ENCODE results near the gene SIRT4. TPM values are rescaled to one million over a fixed set of nuclear protein-coding genes. Genes with fewer than 3 reads are reported as not detected.
A peak's percentile ranks its signal among the peaks of the same experiment; 100 is the strongest.

The SIRT4 gene
- total and polyA plus RNA-seq, 2 of the 13 experiments (the other 11 are each of a cell fraction or from before 2014, with no cell fraction given) = 3.4 to 5.8 TPM

DNA sequence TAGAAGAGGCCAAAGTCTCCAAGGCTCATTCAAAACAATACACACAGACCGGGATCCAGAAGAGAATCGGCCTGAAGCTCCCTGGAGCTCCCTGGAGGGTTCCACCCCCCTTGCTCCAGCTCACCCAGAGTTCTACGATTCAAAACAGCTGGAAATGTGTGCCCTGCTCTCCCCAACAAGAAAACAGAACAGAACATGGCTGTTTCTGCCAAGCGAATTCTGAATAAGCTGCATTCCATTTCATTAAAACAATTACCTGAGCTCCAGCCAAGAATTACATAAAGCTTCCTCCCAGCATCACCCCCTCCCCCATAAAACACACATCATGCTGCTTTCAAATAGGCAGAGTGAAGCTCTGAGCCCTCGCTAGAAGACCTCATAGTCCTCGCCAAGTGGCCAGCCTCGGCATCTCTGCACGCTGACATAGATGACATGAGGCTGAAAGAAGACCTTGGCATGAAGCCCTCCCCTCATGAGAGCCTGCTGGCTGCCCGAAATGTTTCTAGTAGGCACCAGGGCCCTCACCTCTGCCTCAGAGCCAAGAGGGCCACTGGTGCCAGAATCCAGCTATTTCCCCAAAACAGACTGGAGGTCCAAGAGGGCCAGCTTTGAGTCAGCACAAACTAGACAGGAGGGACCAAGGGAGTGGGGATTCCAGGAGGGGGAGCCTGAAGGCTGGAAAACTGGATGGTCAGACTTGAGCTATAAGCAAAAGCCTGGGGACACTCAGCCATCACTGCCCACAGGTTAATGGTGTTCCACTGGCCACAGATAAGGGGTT, 44.9 kb upstream of the SIRT4 start:
- H3K27me3 ChIP-seq (ENCODE audit: control insufficient read depth in 1 of 2, insufficient read depth in 2 of 2, low read length in 2 of 2) = no peaks in the 10 kb centered on the region
- CTCF ChIA-PET (ENCODE audit: low intra/inter-chr PET ratio, low total read pairs) = no interaction called here
- H3K79me2 ChIP-seq (ENCODE audit: insufficient read depth, low read length) = peaks cover 40% of the 10 kb centered on the region
- H3K4me3 ChIP-seq (replicated peaks in 1 of 3; ENCODE audit: insufficient read depth in 1 of 3, low read depth in 2 of 3, low read length in 3 of 3) = no peak overlapping the region
- TF ChIP-seq ZNF468 (CRISPR knock-in tag; IDR thresholded peaks at IDR 0.05) = no peak
- no peak for TF ChIP-seq ZNF776 (CRISPR knock-in tag; IDR thresholded peaks at IDR 0.05)
- no peak for TF ChIP-seq FOXA3 (CRISPR knock-in tag; IDR thresholded peaks at IDR 0.05)
- TF ChIP-seq CHD2 (IDR thresholded peaks at IDR 0.05; ENCODE audit: low read depth, low read length) = no peak
- TF ChIP-seq, protein P1, sequence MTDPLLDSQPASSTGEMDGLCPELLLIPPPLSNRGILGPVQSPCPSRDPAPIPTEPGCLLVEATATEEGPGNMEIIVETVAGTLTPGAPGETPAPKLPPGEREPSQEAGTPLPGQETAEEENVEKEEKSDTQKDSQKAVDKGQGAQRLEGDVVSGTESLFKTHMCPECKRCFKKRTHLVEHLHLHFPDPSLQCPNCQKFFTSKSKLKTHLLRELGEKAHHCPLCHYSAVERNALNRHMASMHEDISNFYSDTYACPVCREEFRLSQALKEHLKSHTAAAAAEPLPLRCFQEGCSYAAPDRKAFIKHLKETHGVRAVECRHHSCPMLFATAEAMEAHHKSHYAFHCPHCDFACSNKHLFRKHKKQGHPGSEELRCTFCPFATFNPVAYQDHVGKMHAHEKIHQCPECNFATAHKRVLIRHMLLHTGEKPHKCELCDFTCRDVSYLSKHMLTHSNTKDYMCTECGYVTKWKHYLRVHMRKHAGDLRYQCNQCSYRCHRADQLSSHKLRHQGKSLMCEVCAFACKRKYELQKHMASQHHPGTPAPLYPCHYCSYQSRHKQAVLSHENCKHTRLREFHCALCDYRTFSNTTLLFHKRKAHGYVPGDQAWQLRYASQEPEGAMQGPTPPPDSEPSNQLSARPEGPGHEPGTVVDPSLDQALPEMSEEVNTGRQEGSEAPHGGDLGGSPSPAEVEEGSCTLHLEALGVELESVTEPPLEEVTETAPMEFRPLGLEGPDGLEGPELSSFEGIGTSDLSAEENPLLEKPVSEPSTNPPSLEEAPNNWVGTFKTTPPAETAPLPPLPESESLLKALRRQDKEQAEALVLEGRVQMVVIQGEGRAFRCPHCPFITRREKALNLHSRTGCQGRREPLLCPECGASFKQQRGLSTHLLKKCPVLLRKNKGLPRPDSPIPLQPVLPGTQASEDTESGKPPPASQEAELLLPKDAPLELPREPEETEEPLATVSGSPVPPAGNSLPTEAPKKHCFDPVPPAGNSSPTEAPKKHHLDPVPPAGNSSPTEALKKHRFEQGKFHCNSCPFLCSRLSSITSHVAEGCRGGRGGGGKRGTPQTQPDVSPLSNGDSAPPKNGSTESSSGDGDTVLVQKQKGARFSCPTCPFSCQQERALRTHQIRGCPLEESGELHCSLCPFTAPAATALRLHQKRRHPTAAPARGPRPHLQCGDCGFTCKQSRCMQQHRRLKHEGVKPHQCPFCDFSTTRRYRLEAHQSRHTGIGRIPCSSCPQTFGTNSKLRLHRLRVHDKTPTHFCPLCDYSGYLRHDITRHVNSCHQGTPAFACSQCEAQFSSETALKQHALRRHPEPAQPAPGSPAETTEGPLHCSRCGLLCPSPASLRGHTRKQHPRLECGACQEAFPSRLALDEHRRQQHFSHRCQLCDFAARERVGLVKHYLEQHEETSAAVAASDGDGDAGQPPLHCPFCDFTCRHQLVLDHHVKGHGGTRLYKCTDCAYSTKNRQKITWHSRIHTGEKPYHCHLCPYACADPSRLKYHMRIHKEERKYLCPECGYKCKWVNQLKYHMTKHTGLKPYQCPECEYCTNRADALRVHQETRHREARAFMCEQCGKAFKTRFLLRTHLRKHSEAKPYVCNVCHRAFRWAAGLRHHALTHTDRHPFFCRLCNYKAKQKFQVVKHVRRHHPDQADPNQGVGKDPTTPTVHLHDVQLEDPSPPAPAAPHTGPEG (CRISPR knock-in tag; IDR thresholded peaks at IDR 0.05) = no peak
- no peak for TF ChIP-seq ZFAT (CRISPR knock-in tag; conservative IDR thresholded peaks at IDR 0.05)
- TF ChIP-seq SCMH1 (CRISPR knock-in tag; IDR thresholded peaks at IDR 0.05; ENCODE audit: borderline replicate concordance) = no peak
- TF ChIP-seq BORCS8-MEF2B (CRISPR knock-in tag; IDR thresholded peaks at IDR 0.05) = no peak
- no peak for TF ChIP-seq MATR3 (CRISPR knock-in tag; IDR thresholded peaks at IDR 0.05)
- no peak for TF ChIP-seq ZNF543 (CRISPR knock-in tag; IDR thresholded peaks at IDR 0.05)
- TF ChIP-seq ATF2 (CRISPR knock-in tag; IDR thresholded peaks at IDR 0.05) = no peak
- no peak for TF ChIP-seq ZNF512 (CRISPR knock-in tag; IDR thresholded peaks at IDR 0.05)
- no peak for TF ChIP-seq CENPX (CRISPR knock-in tag; IDR thresholded peaks at IDR 0.05)
- no peak for DNase-seq (ENCODE audit: low spot score)
- peaks cover 57% of the 10 kb centered on the region for H3K4me1 ChIP-seq (ENCODE audit: insufficient read depth, low read length)
- in situ Hi-C loops (cut with HindIII; ENCODE audit: extremely low pct_ligation_motif_present, low pct_unique_long_range_greater_than_20kb) (no loop called here), intact Hi-C loops (cut with micrococcal nuclease; ENCODE audit: unreplicated experiment) (no loop called here)
- no TSS peak for BruUV-seq (replicated peaks)
- H3K9me3 ChIP-seq (ENCODE audit: low read length) = no peaks in the 10 kb centered on the region
- ATAC-seq = peak; percentile 40
- POLR2A ChIA-PET = interaction anchor here (0.7 to 13.4 kb wide), 5 partner anchors 8 to 188 kb away, joined by 3 to 265 read pairs (median 4); partner anchors contain the start of genes PXN, RNU4-1 and RPLP0
- H2AFZ ChIP-seq (ENCODE audit: low read length) = no peak overlapping the region
- H3K27ac ChIP-seq (ENCODE audit: extremely low read length, insufficient read depth, low read length) = no peak overlapping the region
- no peak overlapping the region for H3K9ac ChIP-seq (ENCODE audit: insufficient read depth, low read depth, low read length)
- FAIRE-seq = no peak
- H3K36me3 ChIP-seq (replicated peaks in 1 of 2; ENCODE audit: control insufficient read depth in 1 of 2, insufficient read depth in 2 of 2, low read length in 2 of 2) = no peaks in the 10 kb centered on the region; a peak in 1 of 5 replicates
- WGBS (ENCODE audit: low lambda C conversion rate) = 91% methylated on average over 4 of the region's 9 CpGs
- 0 out of 2 replicates have a peak overlapping the region, but pooled peaks have one; percentile 4 for H3K4me2 ChIP-seq (ENCODE audit: low read depth, low read length)
- H4K20me1 ChIP-seq (ENCODE audit: insufficient read depth, low read length) = peaks cover 3% of the 10 kb centered on the region; the same call in 1 of the 2 replicates

All from HepG2 (cell line).